HG03159 (cell line): ENCODE measurements around the gene ANXA4.

Source experiments
- ATAC-seq: cut with Tn5 transposase; IDR thresholded peaks from one replicate; pipeline ENCODE4 v1.9.1; 2021; ENCODE audit warnings: mild to moderate bottlenecking, moderate library complexity; ENCODE audit not compliant: unreplicated experiment

Gene ANXA4

GRCh38 chr2:69741575-69742321 is at the start of gene ANXA4:
TSS of gene ANXA4 (plus strand) at chr2:69742134. CDS start at chr2:69781566, 39,432 bp downstream.
- ATAC-seq = peak; percentile 62

GRCh38 chr2:69692424-69692823 is 49.5 kb upstream of the ANXA4 start:
- ATAC-seq = no peak

DNA sequence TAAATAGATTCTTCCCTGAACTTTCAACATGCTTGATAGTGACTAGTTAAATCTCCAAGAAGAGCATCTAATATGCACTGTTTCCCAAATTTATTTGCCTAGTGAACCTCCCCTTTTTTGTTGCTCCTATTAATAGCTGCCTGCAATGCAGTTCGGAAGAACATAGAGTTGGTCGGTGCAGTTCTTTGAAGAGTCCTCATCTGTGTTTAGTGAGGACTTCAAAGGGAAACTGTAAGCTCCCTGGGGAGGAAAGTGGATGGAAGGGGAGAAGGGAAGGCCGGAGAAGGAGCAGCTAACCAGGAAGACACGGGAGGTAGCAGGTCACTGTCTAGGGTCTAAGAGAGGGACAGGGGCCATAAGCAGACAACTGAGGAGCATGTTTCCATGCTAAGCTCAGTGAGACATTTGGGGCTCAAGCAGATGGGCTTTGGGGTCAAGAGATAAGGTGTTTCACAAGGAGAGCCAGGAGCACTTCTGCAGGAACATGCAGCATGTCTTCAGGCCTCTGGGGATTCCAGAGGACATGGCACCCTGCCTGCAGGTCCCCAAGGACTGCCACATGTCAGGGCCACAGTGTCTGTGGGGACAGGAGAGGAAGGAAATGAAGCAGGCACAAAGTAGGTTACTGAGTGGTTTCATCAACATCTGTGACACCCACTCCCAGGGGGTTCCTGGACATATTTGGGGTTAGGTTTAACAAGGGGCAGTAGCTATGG is 48.7 kb upstream of the ANXA4 start:
- ATAC-seq = peak; percentile 69

GRCh38 chr2:69693775-69694450 is 48.0 kb upstream of the ANXA4 start:
- ATAC-seq = no peak

DNA sequence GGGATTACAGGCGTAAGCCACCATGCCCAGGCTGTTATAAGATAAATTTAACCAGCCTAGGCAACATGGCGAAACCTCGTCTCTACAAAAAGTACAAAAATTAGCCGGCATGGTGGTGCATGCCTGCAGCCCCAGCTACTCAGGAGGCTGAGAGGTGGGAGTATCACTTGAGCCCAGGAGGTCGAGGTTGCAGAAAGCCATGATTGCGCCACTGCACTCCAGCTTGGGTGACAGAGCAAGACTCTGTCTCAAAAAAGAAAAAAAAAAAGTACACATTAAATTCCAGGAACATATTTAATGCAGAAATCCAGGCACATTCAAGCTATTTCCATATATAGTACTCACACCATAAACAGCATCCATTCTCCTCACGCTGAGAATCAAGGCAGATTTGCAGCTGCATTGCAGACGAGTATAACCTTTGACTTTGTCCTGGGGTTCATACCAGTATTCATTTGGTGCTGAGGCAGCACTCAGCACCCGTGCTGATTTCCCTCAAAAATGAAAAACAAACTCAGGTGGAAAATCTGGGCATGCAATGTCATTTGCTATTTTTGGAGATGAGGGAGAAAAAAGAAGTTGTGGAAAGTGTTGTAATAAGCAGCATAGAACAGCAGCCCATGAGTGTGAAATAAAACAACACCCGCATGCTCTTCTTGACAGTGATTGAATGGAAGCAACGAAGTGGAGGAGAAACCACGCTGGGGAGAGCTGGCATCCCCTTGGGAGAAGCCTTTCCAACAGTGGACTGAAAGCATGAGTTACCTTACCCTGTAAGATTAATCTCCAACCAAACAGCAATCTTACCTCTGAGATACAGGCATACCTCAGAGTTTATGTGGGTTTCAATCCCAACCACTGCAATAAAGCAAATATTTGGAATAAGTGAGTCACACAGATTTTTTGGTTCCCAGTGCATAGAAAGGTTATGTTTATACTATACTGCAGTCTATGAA is 46.8 kb upstream of the ANXA4 start:
- ATAC-seq = no peak

GRCh38 chr2:69695850-69696216 is 46.1 kb upstream of the ANXA4 start:
- no peak for ATAC-seq

DNA sequence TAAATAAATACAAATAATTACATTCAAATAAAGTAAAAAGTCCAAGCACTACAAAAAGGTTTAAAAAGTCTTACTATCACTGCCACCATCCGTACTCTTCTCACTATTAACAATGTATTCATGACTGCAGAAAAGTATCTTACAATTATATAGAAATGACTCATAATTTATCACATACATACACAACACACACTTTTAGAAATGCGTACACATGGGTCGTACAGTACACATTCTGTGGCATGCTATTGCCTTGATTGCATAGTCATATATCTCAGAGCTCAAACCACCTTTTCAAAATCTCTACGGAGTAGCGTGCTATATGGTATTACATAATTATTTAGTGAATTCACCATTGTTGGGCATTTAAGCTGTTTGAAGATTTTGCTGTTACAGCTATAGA is 41.6 kb upstream of the ANXA4 start:
- no peak for ATAC-seq

DNA sequence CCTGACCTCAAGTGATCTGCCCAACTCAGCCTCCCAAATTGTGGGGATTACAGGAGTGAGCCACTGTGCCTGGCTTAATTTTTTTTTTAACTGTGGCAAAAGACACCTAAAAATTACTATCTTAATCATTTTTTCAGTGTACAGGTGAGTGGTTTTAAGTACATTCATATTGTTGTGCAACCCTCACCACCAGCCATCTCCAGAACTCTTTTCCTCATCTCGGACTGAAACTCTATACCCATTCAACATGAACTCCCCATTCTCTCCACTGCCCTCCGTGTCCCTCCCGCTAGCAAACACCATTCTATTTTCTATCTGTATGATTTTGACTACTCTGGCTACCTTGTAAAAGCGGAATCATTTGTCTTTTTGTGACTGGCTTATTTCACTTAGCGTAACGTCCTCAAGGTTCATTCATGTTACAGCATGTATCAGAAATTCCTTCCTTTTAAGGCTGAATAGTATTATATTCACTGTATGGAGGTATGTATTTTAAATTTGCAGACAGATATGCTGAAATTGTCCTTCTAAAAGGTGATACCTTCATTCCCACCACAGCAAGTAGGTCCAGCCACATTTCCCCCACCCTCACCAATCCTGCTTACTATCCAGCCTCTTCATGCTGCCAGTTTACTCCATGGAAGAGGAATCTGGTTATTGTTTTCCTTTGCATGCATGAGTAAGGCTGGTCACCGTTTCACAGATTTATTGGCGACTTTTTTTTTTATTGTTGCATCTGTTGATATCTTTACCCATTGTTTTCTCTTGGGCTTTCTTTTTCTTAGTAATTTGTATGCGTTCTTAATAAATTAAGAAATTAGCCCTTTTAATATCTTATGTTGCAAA is 40.6 kb upstream of the ANXA4 start:
- ATAC-seq = no peak

- ATAC-seq = no peak
Measured at GRCh38 chr2:69703189-69703588, 38.7 kb upstream of the ANXA4 start.

DNA sequence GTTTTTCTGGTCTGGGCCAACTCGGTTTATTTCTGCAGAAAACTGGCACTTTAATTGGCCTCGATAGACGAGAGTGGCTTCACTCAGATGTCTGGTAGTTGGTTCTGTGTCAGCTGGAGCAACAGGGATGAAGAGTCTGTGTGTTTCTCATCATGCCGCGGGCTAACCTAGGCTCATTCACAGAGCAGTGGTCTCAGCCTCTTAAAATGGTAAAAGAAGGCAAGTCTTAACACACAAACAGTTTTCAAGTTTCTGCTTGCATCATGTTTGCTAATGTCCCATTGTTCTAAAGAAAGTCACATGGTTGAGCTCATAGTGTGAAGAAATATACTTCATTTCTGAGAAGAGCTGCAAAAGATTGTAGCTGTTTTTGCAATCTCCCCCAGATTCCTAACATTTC is 37.5 kb upstream of the ANXA4 start:
- no peak for ATAC-seq

DNA sequence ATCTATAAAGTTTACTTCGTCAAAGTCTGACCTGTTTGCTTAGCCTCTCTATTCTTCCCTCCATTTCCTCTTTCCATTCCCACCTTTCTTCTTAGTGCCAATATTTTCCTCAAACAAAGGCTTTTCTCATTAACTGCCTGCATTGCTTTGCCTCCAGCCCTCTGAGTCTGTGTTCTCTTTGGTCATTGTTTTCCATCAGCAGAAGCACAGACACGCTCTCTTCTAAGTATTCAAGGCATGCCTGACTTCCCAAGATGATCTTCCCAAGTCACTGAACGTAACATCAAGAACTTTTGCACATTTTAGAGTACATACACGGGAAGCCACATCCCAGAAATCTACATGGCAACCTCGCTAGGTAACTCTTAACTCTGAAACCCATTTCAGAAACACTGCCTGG is 32.6 kb upstream of the ANXA4 start:
- no peak for ATAC-seq

- ATAC-seq = no peak
Measured at GRCh38 chr2:69711971-69712370, 30.0 kb upstream of the ANXA4 start.

DNA sequence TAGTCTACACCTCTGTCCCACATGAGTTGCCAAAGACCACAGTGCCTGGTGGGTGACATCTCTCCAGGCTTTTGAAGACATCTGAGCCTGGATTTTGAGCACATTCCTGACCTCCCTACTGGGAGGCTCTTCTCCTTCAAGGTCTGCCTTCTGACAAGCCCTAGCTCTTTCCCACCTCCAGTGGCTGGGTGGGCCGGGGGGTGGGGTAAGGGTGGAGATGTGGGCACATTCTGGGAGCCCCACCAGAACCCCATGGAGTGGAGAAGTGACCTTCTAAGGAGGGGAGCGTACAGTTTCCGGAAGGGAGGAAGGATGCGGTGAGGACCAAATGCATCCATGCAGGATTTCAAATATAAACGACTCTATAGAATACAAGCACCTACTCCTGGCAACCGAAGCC is 27.9 kb upstream of the ANXA4 start:
- ATAC-seq = no peak

DNA sequence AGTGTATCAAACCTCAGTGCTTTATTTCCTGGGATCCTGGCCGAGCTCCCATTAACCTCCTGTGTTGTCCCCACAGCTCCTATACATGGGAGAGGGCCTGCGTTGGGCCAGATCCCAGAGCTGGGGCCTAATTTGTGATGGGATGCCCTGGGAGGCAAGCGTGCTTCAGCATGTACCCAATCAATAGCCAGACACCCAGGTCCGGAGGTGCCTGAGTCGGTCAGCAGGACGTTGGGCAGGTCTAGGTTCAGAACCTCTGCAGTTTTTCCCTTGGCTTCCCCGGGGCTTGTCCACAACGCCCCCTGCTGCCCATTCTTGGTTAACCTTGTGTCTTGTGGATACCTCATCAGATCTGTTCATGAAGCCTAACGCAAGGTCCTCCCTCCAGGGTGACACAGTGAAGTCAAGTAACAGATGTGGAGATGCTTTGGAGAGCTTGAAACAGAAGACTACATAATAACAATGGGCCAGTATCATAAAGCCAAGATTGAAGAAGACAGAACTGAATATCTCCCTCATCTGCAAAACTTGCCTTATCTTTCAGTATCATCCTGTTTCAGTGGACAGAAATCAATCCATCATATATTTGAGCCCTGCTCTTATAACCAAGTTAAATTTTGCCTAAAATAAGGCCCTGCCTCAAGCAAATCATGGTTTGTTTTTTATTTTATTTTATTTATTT is 27.3 kb upstream of the ANXA4 start:
- peak; percentile 67 for ATAC-seq

- ATAC-seq = no peak
Measured at GRCh38 chr2:69715964-69716363, 26.0 kb upstream of the ANXA4 start.

DNA sequence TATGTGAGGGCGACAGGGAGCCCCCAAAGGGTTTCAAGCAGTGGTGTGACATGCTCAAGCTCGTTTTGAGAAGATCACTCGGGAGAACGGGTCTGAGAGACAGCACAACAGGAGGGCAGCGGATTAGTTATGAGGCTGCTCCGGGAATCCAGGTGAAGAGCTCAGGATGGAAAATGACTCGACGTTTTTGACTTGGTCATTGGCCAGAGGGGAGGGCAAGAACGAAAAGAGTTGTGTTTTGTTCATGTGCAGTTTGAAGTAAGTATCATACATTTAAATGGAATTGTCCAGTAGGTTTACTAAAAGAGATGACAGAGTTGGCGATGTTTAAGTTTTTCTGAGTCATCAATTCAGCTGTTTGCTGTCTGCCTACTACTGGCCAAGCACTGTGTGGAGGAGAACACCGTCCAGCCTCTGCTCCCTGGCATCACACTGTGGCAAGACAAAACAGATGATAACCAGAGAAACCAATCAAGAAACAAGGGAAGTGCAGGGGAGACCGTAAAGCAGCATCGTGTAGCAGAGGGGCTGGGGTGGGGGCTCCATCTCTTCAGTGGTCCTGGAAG is 25.3 kb upstream of the ANXA4 start:
- ATAC-seq = no peak

DNA sequence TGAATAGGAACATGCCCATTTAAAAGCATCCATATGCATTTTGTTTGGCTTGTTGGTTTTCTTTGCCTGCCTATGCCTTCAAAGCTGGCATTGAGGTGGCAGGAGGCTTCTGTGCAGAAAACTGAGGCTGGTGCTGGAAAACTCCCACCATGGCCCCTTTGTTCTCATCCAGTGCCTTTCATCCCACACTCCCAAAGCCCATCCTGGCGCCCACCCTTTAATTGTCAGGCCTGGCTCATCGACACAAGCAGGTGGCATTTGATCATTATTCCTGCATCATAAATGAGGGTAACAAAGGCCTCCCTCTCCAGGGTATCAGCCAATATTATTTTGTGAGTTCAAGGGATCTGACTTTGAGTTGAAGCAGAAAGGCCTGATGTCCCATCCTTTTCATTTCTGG is 24.7 kb upstream of the ANXA4 start:
- ATAC-seq = no peak

DNA sequence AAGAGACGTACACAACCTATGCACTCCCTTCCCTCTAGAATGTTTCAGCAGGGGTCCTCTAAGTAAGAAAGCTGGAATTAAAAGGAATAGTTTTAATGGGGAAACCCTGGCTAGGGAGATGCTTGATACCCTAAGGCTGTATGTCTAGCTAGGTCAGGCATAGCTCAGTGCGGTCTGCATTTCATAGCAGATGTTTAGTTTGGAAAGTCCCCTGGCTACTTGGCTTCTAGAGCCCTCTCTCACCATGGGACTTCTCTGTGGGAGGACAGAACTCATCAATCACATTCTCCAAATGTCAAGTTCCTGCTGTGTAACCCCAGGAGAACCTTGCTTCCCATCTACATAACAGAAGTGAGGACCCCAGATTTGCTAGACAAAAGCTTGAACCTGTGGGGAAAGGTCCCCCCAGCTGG is 24.1 kb upstream of the ANXA4 start:
- ATAC-seq = no peak

- ATAC-seq = no peak
Measured at GRCh38 chr2:69718338-69718965, 23.5 kb upstream of the ANXA4 start.
